Activated CD8-positive, alpha-beta T cell treated with anti-CD3 and anti-CD28 coated beads for 36 hours (primary cell): ENCODE measurements around the gene VCL. TPM values are rescaled to one million over a fixed set of nuclear protein-coding genes. Genes with fewer than 3 reads are reported as not detected.

ENCODE experiments used
- ATAC-seq: fragments of 200-7000 bp; cut with Tn5 transposase; one replicate; pipeline ENCODE4 v1.10.0; 2021; ENCODE audit warnings: mild to moderate bottlenecking, moderate library complexity
- CTCF ChIA-PET: fragments of 350-600 bp; sonication (Branson Sonifier 250); formaldehyde crosslinking; loops from one replicate; lab custom pipeline; 2021; ENCODE audit warnings: antibody characterized with exemption; lab: Charles Lee
- POLR2A ChIA-PET: fragments of 350-600 bp; sonication (Branson Sonifier 250); formaldehyde crosslinking; loops from one replicate; lab custom pipeline; 2021; ENCODE audit warnings: antibody characterized with exemption; lab: Charles Lee
- DNase-seq: peaks from one replicate; pipeline ENCODE4 v3.0.0-alpha.2; 2020
- H3K27ac Mint-ChIP-seq: one replicate; pipeline ENCODE4 v1.8.0; 2021; ENCODE audit warnings: mild to moderate bottlenecking, mixed read lengths
- H3K27me3 Mint-ChIP-seq: one replicate; pipeline ENCODE4 v1.8.0; 2021; ENCODE audit warnings: mixed read lengths
- H3K36me3 Mint-ChIP-seq: one replicate; pipeline ENCODE4 v1.8.0; 2021; ENCODE audit warnings: low read depth, mixed read lengths
- H3K4me1 Mint-ChIP-seq: one replicate; pipeline ENCODE4 v1.8.0; 2021; ENCODE audit warnings: low read depth, mixed read lengths
- H3K4me3 Mint-ChIP-seq: one replicate; pipeline ENCODE4 v1.8.0; 2021; ENCODE audit warnings: mild to moderate bottlenecking, moderate library complexity, mixed read lengths
- H3K9me3 Mint-ChIP-seq: one replicate; pipeline ENCODE4 v1.8.0; 2021; ENCODE audit warnings: mixed read lengths
- intact Hi-C: fragments of 100-400 bp; cut with micrococcal nuclease; formaldehyde crosslinking; loops from one replicate; pipeline ENCODE4 v1.10.0; 2022
- total RNA-seq, 2 experiments: library from RNA; stranded (reverse); gene quantifications; one replicate each; pipeline ENCODE4 v1.2.3, GENCODE V29; 2021
- TF ChIP-seq, protein P1 (sequence below): fragments of 200-600 bp; IDR thresholded peaks from one replicate; pipeline ENCODE4 v1.8.0; 2022; ENCODE audit warnings: antibody characterized with exemption, mild to moderate bottlenecking

Gene VCL
- total RNA-seq, 2 experiments from 2014 or later = 16.9 to 17.7 TPM

DNA sequence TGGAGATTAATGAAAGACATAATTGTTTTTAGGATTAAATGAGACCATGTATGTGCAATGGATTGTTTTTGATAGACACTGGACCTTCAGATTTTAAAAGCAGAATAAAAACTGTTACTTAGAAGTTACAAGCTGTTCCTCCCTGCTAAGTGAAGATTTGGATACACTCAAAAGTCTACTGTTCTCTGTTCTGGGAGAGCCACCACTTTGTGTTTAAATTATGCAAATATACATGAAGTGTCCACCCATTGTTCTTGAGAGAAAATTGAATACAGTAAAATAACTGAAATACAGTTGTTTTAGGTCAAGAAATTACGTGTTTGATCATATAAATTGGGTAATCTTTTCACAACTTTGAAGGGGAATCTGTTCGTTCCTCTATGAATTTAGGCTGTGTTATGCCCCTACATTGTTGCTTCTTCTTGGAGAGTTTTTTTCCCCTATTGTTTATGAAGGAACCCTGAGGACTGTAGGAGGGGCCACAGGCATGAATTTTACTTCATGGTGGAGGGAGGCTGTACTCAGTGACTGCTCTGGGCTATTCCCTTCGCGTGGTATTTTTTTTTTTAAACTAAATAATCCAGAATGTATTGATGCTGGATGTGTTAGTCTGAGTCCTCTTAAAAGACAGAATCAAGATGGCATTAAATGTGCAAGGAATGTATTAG lies 18.6 kb upstream of the VCL start:
- ATAC-seq = no peak
- POLR2A ChIA-PET = no interaction called here

DNA sequence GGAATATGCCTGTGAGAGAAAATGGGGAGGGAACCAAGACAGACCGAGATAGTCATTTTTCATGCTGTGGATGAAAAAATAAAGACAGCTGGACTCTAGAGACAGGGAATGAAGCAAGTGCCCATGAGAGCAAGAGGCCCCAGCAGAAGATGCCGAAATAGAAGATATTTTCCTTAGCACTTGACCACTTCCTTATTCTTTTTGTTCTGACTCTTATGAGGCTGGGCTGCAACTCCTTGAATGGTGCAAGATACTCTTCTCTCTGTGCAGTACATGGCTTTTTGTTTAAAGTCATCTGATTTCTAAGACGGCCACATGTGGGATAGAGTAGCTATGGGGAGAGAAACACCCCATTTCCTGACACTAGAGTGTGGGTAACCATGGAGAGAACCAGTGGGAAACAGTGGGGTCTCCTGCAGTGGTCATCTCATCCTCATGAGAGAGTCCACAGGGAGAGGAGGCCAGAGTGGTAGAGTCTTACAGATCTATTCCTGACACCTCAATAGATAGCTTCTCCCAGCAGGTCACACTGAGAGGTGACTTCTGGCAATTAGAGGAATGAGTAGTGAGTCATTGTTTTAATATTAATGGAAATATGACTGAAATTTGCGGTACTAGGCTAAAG lies 18.0 kb upstream of the VCL start:
- POLR2A ChIA-PET = no interaction called here
- Mint-ChIP-seq H3K36me3 (no peaks in the 10 kb centered on the region), H3K4me1 (no peaks in the 10 kb centered on the region), H3K27me3 (no peaks in the 10 kb centered on the region), H3K9me3 (peaks cover 6% of the 10 kb centered on the region), H3K4me3 (no peak overlapping the region), H3K27ac (no peak overlapping the region)
- TF ChIP-seq, protein P1, sequence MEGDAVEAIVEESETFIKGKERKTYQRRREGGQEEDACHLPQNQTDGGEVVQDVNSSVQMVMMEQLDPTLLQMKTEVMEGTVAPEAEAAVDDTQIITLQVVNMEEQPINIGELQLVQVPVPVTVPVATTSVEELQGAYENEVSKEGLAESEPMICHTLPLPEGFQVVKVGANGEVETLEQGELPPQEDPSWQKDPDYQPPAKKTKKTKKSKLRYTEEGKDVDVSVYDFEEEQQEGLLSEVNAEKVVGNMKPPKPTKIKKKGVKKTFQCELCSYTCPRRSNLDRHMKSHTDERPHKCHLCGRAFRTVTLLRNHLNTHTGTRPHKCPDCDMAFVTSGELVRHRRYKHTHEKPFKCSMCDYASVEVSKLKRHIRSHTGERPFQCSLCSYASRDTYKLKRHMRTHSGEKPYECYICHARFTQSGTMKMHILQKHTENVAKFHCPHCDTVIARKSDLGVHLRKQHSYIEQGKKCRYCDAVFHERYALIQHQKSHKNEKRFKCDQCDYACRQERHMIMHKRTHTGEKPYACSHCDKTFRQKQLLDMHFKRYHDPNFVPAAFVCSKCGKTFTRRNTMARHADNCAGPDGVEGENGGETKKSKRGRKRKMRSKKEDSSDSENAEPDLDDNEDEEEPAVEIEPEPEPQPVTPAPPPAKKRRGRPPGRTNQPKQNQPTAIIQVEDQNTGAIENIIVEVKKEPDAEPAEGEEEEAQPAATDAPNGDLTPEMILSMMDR = no peak
- CTCF ChIA-PET = interaction anchor here (0.8 to 2.8 kb wide), 2 partner anchors 40 to 101 kb away, joined by 4 to 6 read pairs; no protein-coding TSS in a partner anchor
- intact Hi-C loops = no loop called here
- DNase-seq (no peak), ATAC-seq (no peak)

More for the DNA sequence above, 18.6 kb upstream of the VCL start:
- CTCF ChIA-PET = no interaction called here
- no peak overlapping the region for H3K4me3 Mint-ChIP-seq
- no peaks in the 10 kb centered on the region for H3K27me3 Mint-ChIP-seq
- peaks cover 5% of the 10 kb centered on the region for H3K4me1 Mint-ChIP-seq
- intact Hi-C loops = no loop called here
- no peak overlapping the region for H3K27ac Mint-ChIP-seq
- TF ChIP-seq, protein P1 = no peak
- peaks cover 6% of the 10 kb centered on the region for H3K9me3 Mint-ChIP-seq
- no peaks in the 10 kb centered on the region for H3K36me3 Mint-ChIP-seq
- DNase-seq = no peak

DNA sequence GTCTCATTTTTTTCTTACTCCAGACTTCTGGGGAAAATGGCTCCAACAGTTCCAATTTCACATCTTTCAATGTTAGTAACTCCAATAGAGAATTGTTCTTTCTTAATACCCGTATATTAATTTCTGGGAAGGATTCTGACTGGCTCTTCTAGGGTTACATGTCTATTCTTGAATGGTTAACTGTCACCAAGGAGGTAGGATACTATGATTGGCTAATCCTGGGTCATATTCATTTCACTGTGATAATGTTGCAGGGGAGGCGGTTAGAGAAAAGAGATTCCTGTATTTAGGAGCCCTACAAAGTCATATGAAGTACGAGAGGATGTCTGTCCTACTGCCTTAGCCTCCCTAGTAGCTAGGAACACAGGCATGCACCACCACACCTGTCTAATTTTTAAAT lies 16.1 kb upstream of the VCL start:
- no peaks in the 10 kb centered on the region for H3K27me3 Mint-ChIP-seq
- no peaks in the 10 kb centered on the region for H3K9me3 Mint-ChIP-seq
- H3K4me3 Mint-ChIP-seq = no peak overlapping the region
- ChIA-PET POLR2A (no interaction called here), CTCF (interaction anchor here (1.0 to 2.8 kb wide), 3 partner anchors 14 to 42 kb away, joined by 3 to 6 read pairs (median 4); partner anchors contain the start of gene VCL)
- H3K36me3 Mint-ChIP-seq = no peaks in the 10 kb centered on the region
- intact Hi-C loops = no loop called here
- no peak overlapping the region for H3K27ac Mint-ChIP-seq
- H3K4me1 Mint-ChIP-seq = no peaks in the 10 kb centered on the region
- ATAC-seq = no peak
- no peak for DNase-seq
- TF ChIP-seq, protein P1 = no peak

DNA sequence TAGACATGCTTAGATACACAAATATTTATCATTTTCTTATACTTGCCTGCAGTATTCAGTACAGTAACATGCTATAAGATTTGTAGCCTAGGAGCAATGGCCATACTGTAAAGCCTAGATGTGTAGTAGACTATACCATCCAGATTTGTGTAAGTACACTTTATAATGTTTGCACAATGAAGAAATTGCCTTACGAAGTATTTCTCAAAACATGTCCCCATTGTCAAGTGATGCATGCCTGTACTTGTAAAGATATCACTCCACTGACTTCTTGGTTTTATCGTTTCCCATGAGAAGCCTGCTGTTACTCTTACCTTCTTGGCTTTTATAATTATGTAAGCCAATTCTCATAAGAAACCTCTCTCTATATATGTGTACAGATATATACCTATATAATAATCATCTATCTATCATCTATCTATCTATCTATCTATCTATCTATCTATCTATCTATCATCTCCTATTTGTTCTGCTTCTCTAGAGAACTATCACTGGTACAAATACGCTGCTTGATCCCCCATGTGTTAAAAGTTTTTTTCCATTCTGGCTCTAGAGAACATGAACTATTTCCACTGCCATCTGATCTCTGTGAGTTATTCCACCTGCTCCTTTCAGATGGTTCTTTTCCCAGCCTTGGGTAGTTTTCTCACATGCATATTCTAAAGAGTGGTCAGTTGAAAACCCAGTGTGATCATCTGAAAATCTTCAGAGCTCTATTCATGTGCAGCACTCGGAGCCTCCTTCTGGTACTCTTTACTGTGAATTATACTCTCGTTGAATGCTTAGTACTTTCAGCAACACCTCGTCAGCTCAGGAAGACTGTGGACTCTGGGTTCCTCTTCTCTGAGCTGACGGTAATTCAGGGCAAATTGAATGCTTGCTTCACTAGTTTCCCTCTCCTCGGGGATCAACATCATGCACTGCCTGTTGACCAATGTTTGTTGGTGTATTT lies 14.5 kb upstream of the VCL start:
- Mint-ChIP-seq H3K27ac (no peak overlapping the region), H3K36me3 (no peaks in the 10 kb centered on the region), H3K4me1 (no peaks in the 10 kb centered on the region), H3K27me3 (no peaks in the 10 kb centered on the region), H3K9me3 (no peaks in the 10 kb centered on the region), H3K4me3 (no peak overlapping the region)
- POLR2A ChIA-PET = no interaction called here
- TF ChIP-seq, protein P1 = no peak
- DNase-seq (no peak), ATAC-seq (no peak)
- CTCF ChIA-PET = interaction anchor here (1.0 to 1.2 kb wide), 5 partner anchors 14 to 101 kb away, joined by 3 to 4 read pairs (median 4); partner anchors contain the start of gene VCL
- intact Hi-C loops = no loop called here
